Sigmoid colon (tissue), 3 donors: ENCODE data around the gene VPS39.

Experiments used
- POLR2A ChIP-seq, 2 donors: fragments of 450-650 bp; IDR thresholded peaks; one replicate each; pipeline ENCODE4 v1.6.1; 2016; ENCODE audit warnings: antibody characterized with exemption in 2 of 2, mild to moderate bottlenecking in 2 of 2, moderate library complexity in 2 of 2
- TF ChIP-seq, protein P1 (sequence below), 4 experiments: fragments of 450-650 bp in 3 of 4; fragments of 200-600 bp in 1 of 4; IDR thresholded peaks; one replicate each; pipeline ENCODE4 v1.5.1; 2016 to 2019; ENCODE audit warnings: antibody characterized with exemption in 4 of 4, mild to moderate bottlenecking in 3 of 4, moderate library complexity in 2 of 4

DNA sequence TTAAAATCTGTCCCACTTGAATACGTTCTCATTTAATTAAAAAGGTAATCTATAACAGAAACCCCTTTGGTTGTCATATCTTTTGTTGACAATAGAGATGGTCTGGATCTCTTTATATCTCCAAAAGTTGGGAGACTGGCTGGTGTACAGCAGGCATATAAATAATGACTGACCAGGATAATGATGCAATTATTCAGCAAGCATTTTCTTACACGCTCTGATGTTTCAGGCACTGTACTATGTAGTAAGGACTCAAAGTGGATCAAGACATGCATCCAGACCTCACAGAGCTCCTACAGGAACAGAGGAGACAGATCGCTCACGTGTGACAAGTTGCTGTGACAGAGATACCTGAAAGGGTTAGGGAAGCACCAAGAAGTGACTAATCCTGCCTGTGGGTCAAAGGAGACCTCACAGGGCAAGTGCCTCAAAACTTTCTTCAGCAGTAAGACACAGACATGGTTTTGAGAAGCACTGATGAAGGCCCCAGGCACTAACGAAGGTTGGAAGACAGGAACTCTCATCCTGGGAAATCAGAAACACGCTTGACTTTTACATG is 25.7 kb downstream of the VPS39 start:
- TF ChIP-seq POLR2A (IDR thresholded peaks at IDR 0.05): no peak
- TF ChIP-seq, protein P1, sequence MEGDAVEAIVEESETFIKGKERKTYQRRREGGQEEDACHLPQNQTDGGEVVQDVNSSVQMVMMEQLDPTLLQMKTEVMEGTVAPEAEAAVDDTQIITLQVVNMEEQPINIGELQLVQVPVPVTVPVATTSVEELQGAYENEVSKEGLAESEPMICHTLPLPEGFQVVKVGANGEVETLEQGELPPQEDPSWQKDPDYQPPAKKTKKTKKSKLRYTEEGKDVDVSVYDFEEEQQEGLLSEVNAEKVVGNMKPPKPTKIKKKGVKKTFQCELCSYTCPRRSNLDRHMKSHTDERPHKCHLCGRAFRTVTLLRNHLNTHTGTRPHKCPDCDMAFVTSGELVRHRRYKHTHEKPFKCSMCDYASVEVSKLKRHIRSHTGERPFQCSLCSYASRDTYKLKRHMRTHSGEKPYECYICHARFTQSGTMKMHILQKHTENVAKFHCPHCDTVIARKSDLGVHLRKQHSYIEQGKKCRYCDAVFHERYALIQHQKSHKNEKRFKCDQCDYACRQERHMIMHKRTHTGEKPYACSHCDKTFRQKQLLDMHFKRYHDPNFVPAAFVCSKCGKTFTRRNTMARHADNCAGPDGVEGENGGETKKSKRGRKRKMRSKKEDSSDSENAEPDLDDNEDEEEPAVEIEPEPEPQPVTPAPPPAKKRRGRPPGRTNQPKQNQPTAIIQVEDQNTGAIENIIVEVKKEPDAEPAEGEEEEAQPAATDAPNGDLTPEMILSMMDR (IDR thresholded peaks at IDR 0.05): no peak
